ENCODE measurements around the gene BBS12. TPM values are rescaled to one million over a fixed set of nuclear protein-coding genes. Genes with fewer than 3 reads are reported as not detected.

BBS12 gene
- polyA plus RNA-seq (ENCODE audit: insufficient read depth in 1 of 5, insufficient read length in 5 of 5, low replicate concordance in 1 of 5), result 1 to 10 TPM; 4.8 to 6.7 (median 5.5) TPM
- long read RNA-seq, donor 1, transcript BBS12-201 (2 exons, 3,244 nt), result major isoform, 5 of 5 reads
- long read RNA-seq, donor 1, partial matches to known transcripts, result 0 of 5 reads
- long read RNA-seq, donor 1, other reads (novel, unspliced or antisense), result 0 of 5 reads
- long read RNA-seq, donor 2, partial matches to known transcripts, result 0 of 3 reads
- long read RNA-seq, donor 2, other reads (novel, unspliced or antisense), result 0 of 3 reads
- long read RNA-seq, donor 3, partial matches to known transcripts, result 0 of 1 reads
- long read RNA-seq, donor 3, other reads (novel, unspliced or antisense), result 0 of 1 reads
- long read RNA-seq, donor 4, partial matches to known transcripts, result 0 of 1 reads
- long read RNA-seq, donor 4, other reads (novel, unspliced or antisense), result 0 of 1 reads
- long read RNA-seq, donor 5, partial matches to known transcripts, result 0 of 2 reads
- long read RNA-seq, donor 5, other reads (novel, unspliced or antisense), result 0 of 2 reads
- long read RNA-seq, donor 6, partial matches to known transcripts, result 0 of 3 reads
- long read RNA-seq, donor 6, other reads (novel, unspliced or antisense), result 0 of 3 reads
- long read RNA-seq, donor 7, transcript BBS12-201 (2 exons, 3,244 nt), result major isoform, 5 of 5 reads
- long read RNA-seq, donor 7, partial matches to known transcripts, result 0 of 5 reads
- long read RNA-seq, donor 7, other reads (novel, unspliced or antisense), result 0 of 5 reads
- long read RNA-seq, donor 8, partial matches to known transcripts, result 0 of 1 reads
- long read RNA-seq, donor 8, other reads (novel, unspliced or antisense), result 0 of 1 reads

DNA sequence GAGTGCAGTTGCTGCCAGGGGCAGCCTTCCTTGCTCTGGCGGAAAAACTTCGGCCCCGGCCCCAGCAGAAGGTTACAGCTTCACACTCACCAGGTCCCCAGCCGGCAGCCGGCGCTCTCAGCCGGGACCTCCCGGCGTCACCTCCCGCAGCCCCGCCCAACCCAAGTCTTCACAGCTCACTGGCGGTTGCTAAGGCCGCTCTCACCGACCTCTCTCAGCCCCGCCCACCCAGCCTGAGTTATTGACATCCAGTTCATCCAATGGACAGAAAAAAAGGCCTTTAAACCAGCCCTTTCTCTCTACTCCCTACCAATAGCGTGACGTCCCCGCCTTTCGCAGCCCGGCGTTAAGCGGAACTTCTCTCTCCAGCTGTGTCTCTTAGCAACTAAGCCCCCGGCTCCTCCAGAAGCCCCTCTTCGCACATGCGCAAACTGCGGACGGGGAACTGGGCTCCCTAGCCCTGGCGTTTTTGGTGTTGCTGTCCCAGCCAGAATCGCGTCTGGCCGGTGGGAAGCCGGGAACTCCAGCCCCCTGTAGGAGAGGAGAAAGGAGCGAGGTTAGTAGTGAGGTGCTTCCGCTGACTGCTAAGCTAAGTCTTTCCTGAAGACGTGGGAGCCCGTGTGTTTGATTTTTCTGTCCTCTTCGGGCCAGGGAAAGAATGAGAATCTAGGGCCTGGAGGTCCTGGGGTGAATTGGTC lies at the start of gene BBS12:
Gene BBS12, plus strand, starts transcription at position 376 of the 698 bp plus-strand sequence. CDS start 9,189 bp downstream, outside the sequence.
- DNase-seq, result peak; percentile 99 to 100

DNA sequence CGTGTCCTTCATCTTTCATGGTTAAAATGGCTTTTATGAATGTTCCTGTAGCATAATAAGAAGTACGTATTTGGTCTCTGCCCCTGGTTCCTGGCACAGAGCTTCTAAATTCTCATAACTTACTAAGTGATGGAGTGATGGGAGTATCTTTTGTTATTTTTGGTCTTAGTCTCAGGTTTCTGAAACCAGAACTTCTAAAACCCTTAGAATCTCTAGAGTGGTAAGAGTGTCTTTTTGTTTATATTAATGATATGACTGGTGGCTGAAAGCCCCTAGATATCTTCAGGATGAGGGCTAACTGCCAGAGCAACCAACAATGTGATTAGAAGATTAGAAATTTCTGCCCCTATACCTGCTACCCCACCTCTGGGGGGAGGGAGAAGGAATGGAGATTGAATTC lies 45.8 kb upstream of the BBS12 start:
- no peak for DNase-seq

DNA sequence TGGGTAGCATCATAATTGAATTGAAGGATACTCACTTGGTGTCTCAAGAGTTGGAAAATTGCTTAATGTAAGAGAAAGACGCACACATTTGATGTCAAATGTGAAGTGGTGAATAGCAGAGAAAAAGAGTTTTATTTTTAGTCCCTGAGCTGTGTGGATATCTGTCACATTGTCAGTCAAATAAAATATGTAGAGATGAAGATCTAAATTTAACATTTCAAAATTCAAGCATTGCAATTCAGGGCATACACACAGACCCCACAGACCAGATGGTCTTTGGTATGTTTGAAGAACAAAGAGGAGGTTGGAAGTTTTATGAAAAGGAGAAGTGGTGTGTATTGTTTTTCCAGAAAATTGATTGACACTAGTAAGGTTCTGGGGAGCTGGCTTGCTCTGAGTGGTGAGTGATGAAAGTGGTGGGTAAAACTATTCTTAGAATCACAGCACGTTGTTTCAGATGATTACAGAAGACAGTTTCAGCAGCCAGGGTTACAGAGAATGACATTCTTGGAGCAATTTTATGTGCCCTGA lies 44.9 kb upstream of the BBS12 start:
- DNase-seq, result no peak

DNA sequence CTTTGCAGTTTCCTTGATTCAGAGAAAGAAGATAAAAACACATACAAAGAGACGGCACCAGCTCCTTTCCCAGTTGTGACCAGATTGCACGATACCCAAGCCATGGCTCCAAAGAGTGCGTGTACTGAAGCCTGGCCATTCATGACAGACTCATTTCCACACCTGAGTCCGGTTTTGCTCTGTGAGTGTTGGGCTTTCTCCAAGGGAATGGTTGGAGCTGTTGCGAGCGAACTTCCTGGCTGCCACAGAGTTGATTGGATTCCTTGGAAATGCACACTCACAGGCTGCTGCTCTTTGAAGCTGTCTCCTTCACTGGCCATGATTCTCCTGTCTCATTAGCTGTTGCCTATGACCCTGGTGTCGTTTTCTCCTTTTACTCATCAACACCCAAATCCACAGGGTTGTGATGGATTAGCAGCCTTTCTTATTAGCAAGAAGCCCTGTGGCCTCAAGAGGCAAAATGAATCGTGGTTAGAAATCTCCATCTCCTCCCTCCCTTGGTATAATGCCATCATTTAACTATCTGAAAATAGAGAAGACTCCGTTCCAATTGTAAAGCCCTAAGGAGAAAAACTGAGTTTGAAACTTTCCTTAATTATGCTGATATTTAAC lies 43.9 kb upstream of the BBS12 start:
- DNase-seq, result no peak

DNA sequence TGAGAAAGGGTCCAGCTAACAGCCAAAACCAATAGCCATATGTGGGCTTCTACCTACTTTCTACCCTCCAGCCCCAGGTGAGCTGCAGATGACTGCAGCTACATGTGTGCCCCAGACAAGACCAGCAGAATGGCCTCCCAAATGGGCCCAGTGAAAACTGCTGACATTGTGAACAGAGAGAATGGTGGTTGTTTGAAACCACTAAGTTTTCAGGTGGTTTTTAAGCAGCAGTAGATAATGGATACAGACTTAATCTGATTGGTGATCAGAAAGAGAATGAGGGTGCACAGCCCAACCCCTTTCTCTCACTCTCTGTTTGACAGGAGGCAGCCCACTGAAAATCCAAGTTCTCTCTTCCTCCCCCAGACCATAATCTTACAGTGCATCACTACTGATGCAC lies 42.5 kb upstream of the BBS12 start:
- no peak for DNase-seq

DNA sequence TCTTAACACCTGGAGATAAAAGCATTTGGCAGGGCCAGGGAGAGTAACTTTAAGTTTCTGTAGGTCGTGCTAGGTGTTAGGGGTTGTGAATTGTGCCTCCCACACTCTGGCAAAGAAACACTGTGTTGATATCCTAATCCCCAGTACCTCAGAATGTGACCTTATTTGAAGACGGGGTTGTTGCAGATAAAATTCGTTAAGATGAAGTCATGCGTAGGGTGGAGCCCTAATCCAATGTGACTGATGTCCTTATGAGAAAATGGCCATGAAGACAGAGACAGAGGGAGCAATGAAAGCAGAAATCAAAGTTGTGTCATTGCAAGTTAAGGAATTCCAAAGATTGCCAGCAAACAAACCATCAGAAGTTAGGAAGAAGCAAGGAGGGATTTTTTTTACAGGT lies 40.5 kb upstream of the BBS12 start:
- no peak for DNase-seq

DNA sequence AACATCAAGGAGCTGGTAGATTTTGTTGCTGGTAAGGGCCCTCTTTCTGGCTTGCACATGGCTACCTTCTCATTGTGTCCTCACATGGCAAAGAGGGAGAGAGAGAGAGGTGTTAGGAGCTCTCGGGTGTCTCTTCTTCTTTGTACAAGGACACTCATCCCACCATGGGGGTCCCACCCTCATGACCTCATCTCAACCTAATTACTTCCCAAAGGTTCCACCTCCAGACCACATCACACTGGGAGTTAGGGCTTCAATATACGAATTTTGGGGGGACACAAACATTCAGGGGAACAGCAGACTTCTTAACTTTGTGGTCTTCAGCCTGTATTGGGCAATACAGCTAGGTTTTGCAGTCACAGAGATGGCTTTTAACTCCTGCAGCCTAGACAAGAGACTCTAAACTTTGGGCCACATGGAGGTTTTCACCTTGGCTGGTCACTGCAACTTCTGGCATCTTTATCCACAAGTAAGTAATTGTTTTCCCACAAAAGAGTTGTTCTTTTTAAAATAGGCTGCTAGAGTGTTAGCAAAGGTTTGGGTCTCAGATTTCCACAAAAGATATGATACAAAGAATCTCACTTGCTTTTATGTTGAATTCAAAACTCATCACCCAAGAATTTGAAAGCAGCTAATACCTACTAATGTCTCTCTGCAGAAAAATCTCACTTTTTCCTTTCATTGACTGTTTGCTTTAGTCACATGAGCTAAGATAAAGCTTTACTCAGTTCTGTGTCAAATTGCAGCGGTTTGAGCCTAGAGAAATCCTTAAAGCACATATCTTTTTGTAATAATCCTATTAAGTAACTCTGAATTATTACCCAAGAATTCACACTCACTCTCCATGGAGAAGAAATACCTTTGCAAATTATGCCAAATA lies 39.6 kb upstream of the BBS12 start:
- no peak for DNase-seq

DNA sequence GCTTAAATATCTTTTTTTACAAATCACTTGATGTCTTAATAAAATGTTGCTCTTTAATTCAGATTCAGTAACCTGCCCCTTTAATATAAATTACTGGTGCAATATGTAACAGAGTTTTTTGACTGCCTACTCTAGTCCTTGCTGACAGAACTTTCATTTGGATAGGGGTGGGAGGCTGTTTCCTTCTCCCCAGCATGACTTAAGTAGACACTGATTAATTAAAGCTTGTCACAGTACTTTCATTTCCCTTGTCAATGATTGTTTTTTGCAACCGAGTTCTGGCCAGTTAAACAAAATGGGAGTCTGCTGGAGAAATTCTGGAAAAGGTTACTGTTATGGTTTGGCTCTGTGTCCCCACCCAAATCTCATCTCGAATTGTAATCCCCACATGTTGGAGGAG lies 37.3 kb upstream of the BBS12 start:
- DNase-seq, result no peak

DNA sequence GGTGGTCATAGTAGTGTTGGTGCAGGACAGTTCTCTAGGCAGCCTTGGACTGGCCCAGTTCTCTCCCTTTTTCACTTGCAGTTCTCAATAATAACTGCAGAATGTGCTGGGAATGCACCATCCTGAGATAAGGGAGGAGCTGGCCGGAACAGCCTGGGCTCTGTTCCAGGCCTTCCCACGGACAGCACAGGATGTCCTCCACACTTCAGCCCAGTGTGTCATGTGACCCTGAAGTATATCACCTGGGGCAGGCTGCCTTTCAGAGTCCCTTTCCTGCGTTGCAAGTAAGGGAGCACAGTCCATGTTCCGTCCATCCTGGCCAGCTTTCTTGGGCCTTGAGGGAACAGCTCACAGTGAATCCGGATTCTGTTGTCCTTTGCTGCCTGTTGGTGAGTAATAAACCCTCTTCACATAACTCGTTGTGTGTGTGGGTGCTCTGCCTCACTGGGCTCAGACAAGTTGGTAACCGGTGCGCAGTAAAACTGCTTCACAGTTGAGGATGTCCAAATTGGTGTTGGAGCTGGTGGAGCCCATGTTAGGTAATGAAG lies 32.3 kb upstream of the BBS12 start:
- no peak for DNase-seq

DNA sequence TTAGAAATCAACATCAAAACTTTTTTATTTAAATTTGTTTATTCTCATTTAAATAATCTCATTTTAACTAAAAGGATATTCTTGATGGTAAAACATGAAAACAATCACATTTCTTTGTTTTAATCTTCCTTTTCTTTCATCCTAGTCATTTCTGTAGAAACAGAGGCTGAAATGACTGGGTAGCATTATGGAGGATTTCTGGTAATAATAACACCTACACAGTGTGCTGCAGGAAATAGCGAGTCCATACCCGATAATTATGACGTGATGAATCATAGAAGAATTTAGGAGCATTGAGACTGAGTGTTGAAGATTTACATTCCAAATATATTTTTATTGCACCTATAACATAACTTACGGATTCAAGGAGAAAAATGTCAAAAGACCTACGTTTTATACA lies 31.4 kb upstream of the BBS12 start:
- no peak for DNase-seq

DNA sequence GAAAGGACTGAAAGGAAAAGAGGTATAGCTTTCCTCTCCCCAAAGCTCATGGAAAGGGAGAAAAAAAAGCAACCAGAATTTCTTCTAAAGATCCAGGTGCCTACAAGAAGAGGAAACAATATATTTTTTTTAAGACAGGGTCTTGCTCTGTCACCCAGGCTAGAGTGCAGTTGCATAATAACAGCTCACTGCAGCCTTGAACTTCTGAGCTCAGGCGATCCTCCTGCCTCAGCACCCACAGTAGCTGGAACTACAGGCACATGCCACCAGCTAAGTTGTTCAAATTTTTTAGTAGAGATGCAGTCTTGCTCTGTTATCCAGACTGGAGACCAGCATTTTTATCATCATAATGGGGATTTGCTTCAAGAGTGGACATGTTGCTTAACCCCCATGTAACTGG lies 30.5 kb upstream of the BBS12 start:
- no peak for DNase-seq

DNA sequence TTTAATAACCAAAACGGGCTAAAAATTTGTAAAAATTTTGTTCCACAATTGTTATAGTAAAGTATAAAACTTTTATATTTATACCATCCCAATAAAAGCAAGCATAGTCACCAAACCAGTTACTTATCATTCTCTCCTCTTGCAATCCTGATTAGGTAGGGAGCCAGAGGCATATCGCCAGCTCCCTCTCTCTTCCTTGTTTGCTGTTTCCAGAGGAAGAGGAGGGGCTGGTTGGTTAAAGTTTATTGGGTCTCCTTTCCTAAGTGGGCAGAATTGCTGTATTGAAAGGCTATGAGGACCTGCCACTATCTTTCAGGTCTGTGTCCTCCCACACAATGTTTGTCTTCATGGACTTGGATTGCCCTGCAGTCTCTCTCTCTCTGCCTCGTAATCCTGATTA lies 29.6 kb upstream of the BBS12 start:
- no peak for DNase-seq

DNA sequence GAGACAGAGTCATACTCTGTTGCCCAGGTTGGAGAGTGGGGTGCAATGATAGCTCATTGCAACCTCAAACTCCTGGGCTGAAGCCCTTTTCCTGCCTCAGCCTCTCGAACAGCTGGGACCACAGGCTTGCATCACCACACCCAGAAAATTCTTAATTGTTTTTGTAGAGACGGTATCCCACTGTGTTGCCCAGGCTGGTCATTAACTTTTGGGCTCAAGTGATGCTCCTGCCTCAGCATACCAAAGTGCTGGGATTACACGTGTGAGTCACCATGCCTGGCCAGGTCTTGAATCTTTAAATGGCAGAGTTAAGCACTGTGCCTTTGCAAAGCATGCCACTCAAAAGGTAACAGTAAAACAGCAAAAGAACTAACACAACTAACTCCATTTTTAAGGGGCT lies 28.6 kb upstream of the BBS12 start:
- DNase-seq, result no peak

DNA sequence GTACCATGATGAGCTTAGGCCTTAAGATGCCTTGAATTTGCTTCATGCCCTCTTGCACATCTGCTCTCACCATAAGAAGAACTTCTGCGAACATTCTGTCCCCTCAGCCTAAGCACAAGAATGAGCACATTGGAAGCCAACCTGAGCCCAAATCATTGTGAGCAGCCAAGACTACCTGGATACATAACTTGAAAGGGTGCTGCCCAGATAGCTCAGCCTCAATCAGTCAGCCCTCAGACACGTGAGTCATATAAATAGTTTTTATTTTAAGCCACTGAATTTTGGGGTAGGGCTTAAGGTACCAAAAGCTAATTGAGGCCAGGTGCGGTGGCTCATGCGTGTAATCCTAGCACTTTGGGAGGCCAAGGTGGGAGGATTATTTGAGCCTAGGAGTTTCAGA lies 27.5 kb upstream of the BBS12 start:
- DNase-seq, result no peak

DNA sequence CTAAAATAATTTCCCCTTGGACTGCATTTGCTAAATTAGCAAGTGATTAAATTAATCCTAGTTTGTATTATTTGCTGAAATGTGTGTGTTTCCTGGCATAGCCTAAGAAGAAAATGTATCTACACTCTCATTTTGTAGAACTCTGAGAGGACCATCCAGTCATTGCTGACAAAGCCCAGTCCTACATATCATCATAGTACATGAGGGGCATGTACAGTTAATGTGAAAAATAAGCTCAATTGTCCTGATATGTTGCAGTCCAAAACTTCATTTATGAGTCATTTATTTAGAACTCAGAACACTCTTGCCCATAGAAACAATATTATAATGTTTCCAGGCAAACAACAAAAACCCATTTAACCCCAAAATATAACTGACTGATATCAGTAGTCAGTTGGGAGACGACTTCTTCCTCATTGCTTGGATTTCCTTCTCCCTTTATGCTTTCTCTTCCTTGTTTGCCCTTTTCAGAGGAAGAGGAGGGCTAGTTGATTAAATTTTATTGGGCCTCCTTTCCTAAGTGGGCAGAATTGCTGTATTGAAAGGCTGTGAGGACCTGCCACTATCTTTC lies 26.9 kb upstream of the BBS12 start:
- no peak for DNase-seq

DNA sequence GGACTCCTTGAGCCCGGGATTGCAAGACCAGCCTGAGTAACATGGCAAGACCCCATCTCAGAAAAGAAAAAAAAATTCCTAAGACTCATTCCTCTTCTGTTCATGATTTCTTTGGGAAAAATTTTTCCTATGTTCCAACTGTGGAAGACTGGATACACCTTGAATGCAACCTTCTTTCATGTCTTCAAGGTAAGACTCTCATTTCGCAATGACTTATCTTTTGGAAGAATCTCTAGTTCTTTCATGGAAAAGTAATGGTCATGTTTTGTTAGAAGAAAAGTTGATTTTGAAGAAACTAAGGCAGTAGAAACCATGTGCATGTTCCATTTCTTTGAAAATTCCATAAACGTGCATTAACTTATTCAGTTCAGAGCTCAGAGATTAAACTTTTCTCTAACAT lies 26.0 kb upstream of the BBS12 start:
- no peak for DNase-seq

DNA sequence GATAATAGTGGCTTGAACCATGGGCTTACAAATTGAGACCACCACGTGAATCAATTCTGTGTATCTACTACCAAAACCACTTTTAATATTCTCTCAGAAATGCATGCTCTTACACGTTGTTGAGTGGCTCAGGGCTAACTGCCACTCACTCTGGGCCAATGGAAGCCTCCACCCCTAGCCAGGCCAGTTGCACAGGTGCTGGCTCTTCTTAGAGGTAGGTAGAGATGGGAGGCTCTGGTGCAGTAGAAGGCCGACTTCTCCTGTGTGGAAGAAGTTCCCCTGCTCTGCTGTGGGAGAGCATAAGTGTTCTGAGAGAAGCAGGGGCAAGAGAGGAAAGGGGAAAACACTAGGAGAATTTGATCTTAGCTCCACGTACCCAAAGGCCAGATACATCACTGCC lies 25.0 kb upstream of the BBS12 start:
- no peak for DNase-seq

DNA sequence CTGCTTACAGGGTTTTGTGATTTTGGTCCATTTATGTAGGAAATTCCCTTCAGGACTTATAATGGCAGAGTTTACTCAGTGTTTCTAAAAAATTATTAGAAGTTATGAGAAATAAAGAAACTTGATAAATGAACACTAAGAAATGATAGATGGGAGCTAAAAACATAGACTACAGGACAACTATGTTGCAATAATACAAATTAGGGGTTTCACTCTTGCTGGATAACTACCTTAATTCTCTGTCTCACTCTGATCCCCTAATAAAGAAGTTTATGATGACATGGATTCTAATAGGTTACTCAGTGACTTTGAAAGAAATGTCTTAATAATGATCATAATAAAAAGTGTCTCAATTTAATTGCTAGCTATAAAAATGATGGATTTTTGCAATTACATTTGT lies 23.3 kb upstream of the BBS12 start:
- DNase-seq, result no peak

DNA sequence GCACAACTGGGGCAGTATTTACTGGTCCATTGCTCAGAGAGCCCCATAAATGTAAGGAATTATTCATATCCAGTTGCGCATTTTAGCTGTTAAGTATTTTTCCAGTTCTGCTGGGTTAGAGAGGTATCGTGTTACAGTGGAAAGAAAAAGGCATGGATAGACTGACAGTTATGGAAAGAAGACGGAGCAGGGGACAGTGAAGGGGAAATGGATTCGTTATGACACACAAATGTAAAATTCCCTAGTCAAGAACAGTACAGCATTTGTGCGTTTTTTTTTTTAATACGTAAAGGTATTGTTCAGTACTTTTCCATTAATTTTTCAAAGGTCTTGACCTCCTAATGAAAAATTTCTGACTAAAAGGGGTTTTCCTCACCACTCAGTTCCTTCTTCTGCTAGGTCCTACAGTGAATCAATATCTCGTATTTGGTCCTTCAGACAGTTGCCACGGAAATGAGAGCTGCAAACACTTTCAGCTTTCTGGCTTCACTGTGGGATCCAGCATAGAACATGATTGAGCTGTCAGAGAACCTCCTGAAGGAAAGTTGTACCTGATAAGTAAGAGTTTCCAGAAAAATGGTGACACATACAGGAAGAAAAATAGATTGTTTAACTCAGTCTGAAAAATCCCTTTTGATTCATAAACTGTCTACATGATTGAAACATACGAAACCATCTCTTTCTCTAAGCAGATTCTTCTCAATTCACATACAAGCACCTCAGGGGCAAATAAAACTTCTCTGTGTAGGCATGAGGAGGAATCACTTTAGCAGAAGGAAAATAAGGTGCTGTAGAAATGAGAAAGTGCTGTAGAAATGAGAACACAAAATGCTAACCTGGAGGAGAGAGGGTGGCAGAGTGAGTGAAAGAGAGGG lies 21.8 kb upstream of the BBS12 start:
- DNase-seq, result no peak

All from right lung (tissue), 10 donors.